ENCODE measurements around the gene KCNK7.

DNA sequence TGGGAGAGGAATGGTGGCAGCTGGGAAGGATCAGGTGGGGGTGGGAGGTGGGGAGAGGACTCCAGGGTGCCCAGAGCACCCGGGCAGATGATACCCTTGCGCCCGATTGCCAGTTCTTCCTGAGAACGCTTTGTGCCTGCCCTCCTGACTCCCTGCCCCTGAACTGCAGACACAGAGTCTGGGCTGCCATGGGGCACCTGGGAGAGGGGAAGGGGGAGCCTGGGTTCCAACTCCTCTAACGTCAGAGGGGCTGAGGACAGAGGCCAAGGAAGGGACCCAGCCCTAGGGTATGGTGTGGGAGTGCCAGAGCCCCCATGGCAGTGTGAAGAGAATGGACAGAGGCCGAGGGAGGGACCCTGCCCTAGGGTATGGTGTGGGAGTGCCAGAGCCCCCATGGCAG is 920 bp upstream of the KCNK7 start:
- TF ChIP-seq, protein P1, sequence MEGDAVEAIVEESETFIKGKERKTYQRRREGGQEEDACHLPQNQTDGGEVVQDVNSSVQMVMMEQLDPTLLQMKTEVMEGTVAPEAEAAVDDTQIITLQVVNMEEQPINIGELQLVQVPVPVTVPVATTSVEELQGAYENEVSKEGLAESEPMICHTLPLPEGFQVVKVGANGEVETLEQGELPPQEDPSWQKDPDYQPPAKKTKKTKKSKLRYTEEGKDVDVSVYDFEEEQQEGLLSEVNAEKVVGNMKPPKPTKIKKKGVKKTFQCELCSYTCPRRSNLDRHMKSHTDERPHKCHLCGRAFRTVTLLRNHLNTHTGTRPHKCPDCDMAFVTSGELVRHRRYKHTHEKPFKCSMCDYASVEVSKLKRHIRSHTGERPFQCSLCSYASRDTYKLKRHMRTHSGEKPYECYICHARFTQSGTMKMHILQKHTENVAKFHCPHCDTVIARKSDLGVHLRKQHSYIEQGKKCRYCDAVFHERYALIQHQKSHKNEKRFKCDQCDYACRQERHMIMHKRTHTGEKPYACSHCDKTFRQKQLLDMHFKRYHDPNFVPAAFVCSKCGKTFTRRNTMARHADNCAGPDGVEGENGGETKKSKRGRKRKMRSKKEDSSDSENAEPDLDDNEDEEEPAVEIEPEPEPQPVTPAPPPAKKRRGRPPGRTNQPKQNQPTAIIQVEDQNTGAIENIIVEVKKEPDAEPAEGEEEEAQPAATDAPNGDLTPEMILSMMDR (IDR thresholded peaks at IDR 0.05) = no peak
- TF ChIP-seq POLR2A (IDR thresholded peaks at IDR 0.05) = no peak

Measured in Peyer's patch (tissue), 4 donors.